ENCODE data around the gene SLC35D3. TPM values are rescaled to one million over a fixed set of nuclear protein-coding genes. Genes with fewer than 3 reads are reported as not detected.
"Not testable (repeated sequence)": the region's sequence is repeated elsewhere in the genome, so short reads cannot be mapped to it uniquely, and the experiment has no call there.

Gene SLC35D3
- polyA plus RNA-seq, 1 donor, result not detected

DNA sequence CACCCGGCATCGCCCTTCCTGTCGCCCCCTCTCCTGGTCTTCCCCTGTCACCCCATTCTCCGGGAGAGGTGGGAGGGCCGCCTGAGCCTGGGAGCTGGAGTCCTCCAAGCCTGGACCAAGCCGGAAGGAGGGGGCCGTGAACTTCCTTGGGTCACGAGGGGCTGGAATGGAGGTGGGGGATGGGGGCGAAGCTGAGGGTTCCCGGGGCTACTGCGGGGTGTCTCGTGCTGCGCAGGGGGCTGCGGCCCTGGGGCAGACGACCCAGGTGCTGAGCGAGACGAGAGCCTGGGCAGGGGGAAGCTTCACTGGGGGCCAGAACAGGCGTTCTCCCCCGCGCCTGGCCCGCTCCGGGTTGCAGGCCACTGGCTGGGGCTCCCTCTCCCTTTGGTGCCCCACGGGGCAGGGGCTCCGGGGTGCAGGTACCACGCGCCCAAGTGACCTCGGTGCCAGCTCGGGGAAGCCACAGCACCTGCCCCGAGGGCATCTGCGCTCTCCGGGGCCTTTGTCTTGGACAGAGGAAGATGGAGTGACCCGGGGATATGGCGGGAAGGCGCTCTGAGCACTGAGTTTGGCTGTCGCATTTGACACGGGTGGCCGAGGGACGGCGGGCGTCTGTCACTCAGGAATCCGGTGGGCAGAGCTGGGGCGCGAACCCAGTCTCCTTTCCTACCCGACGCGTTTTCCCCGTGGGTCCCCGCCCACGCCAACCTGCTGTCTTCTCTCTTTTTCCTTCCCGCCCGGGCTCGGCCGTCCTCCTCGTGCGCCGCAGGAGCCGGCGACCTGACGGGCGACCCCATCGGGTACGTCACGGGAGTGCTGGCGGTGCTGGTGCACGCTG lies 1.2 kb downstream of the SLC35D3 start:
- no peak for DNase-seq

DNA sequence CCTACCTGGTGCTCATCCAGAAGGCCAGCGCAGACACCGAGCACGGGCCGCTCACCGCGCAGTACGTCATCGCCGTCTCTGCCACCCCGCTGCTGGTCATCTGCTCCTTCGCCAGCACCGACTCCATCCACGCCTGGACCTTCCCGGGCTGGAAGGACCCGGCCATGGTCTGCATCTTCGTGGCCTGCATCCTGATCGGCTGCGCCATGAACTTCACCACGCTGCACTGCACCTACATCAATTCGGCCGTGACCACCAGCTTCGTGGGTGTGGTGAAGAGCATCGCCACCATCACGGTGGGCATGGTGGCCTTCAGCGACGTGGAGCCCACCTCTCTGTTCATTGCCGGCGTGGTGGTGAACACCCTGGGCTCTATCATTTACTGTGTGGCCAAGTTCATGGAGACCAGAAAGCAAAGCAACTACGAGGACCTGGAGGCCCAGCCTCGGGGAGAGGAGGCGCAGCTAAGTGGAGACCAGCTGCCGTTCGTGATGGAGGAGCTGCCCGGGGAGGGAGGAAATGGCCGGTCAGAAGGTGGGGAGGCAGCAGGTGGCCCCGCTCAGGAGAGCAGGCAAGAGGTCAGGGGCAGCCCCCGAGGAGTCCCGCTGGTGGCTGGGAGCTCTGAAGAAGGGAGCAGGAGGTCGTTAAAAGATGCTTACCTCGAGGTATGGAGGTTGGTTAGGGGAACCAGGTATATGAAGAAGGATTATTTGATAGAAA lies 2.0 kb downstream of the SLC35D3 start:
- no peak for DNase-seq

DNA sequence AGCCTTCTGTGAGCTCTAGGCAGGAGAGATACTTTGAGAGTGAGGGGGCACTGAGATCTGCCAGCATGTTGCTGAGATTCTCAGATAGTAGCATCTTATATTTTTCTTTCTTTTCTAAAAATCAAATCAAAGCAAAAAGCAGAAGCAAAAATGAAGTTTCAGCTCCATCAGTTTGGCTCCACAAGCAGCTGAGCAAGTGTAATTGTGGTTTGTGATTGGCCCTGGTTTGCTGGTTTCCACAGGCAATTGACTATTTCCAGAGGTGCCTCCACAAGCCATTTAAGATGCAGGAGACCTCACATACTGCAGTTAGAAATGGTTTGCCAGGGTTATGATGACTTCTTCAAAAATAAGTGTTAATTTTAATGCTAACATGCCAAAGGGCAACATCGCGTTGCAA lies 4.3 kb downstream of the SLC35D3 start:
- DNase-seq, result no peak

DNA sequence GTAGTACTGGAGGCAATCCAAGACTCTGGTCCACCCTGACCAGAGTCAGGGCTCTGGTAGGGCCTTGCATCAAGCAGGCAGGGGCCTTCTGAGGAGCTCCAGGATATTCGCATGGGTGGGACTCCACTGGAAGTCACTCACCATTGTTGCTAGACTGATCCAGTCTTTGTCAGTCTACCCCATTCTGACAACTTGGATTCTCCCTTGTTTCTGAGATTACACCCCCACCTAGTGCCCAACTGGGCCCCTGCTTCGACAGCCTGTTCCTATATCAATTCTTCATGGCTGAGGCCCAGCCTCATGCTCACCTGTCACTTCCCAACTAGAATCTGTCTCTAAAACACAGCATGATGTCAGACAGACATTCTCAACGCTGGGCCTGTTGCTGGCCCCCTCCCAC lies 5.2 kb downstream of the SLC35D3 start:
- DNase-seq, result no peak

DNA sequence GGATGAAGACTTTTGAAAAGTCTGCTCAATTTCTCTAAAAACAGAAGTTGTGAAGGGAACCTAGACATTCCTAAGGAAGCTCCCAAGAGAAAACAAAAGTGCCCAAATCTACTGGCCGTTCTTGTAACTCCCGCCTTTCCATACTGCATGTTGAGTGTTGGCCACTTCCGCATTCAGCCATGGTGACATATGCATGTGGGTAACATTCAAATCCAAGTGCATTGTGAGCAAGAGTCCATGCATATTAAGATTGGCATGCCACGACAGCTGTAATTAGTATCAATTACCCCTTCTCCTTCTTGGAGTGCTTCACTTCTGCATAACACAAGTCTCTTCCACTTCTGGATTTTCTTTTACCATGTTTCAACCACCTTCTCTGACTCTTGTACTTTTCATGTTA lies 8.4 kb downstream of the SLC35D3 start:
- no peak for DNase-seq

DNA sequence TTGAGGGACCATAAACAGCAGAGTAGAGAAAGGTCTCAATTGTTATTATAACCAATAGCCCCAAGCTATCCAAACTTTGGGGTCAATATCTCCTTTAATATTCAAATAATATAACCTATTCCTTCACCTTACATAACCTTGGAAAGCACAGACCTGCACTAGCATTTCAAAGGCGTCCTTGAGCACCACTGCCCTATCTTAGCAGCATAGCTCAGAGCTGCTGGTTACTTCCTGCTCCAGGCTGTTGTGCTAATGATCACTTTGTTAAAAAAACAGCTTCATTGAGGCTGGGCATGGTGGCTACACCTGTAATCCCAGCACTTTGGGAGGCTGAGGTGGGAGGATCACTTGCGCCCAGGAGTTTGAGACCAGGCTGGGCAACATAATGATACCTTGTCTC lies 10.5 kb downstream of the SLC35D3 start:
- no peak for DNase-seq

DNA sequence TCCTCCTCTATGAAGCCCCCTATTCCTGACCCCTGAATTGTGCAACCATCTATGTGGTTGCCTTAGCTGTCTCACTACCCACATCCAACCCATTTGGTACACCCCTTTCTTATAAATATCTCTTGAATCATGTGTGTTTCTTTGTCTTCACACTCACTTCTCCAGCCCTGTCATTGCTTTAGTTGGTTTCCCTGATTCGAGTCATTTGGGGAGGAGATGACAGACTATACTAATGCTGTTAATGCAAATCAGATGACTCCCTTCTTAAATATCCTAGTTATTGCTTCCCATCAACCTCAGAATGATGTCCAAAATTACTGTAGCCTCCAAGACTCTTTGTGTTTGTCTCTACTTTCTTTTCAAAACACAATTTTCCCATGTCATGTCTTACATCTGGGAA lies 23.0 kb downstream of the SLC35D3 start:
- DNase-seq, result no peak

DNA sequence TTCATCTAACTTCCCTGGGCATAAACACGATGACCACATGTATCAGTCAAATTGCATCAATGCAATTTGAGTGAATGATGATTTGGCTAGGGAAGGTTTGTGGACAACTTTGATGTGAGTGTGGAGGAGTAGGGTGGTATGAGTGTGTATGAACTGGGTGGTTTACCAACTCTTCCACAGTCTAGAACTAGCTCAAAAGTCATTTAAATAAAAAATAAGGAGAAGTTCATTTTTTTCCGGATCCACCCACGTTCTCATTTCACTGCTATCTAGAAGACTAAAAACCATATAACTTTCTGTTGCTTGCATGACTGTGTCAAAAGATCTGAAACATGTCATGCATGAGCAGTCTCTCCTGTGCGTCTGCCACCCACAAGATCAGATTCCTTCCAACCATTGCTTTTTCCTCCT lies 23.6 kb downstream of the SLC35D3 start:
- DNase-seq, result no peak

DNA sequence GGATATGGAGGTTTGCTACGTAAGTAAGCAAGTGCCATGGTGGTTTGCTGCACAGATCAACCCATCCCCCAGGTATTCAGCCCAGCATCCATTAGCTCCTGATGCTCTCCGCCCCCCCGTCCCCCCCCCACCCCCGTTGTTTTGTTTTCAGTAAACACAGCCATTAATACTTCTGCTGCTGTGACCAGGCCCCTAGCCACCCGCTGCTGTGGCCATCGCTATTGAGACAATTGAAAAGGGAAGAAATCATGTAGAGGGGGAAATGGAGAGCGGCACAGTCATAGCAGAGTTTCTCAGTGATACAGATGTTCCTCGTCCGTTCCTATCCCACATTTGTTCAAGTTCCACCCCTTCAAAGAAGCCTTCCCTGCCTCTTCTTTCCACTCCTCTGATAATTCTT lies 24.9 kb downstream of the SLC35D3 start:
- no peak for DNase-seq

DNA sequence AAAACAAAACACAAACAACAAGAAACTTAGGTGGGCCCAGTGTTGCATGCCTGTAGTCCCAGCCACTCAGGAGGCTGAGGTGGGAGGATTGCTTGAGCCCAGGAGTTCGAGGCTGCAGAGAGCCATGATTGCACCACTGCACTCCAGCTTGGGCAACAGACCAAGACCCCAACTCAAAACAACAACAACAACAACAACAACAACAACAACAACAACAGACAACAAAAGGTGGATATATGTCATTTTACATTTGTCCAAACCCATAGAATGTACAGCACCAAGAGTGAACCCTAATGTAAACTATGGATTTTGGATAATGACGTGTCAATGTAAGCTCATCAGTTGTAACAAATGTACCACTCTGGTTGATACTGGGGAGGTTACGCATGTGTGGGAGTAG lies 27.9 kb downstream of the SLC35D3 start:
- DNase-seq, result not testable (repeated sequence)

DNA sequence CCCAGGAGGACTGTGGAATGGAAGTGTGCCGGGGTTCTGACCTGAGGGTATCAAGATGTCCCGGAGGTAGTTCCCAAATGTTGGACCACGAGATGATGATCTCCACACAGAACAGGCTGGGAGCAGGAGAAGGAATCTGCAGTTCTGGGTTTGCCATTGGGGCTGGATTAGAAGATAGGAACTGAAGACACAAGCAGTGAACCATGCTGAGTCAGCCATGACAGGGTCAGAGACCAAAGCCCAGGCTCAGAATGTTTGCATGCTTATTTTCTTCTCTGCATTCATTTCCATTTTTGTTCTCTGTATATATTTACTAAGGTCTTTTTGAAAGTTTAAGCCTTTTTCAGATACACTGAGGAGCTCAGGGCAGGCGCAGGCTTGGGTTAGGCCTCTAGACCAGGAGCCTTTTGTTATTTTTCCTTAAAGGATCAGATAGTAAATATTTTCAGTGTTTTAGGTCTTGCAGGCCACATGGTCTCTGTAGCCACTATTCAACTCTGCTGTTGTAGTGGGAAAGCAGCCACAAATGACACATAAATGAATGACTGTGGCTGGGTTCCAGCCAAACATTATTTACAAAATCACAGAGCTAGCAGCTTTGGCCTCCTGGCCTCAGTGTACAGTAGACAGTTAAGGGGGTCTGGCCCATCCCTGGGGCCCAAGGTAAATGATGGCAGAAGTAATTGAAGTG lies 28.5 kb downstream of the SLC35D3 start:
- DNase-seq, result no peak

DNA sequence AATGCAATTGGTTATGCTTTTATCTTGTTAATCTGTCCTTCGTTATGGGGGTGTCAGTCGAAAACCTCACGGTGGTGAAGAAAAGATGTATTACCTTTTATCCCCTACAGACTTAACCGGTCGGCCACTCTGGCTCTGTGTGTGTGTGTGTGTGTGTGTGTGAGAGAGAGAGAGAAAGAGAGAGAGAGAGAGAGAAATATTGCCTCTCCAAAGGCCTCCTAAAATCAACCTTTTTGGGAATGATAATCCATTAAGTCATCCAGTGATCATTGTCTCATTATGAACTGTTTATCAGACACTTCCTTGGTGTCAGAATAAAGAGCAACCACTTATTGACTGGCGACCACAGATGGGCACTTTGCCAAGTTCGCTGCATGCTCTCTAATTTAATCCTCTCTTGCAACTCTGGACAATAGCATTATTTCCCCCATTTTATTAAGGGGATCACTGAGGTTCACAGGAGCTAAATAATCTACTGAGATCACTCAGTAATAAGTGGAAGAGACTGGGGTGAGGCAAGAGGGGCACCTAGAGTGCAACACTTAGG lies 30.7 kb downstream of the SLC35D3 start:
- no peak for DNase-seq

DNA sequence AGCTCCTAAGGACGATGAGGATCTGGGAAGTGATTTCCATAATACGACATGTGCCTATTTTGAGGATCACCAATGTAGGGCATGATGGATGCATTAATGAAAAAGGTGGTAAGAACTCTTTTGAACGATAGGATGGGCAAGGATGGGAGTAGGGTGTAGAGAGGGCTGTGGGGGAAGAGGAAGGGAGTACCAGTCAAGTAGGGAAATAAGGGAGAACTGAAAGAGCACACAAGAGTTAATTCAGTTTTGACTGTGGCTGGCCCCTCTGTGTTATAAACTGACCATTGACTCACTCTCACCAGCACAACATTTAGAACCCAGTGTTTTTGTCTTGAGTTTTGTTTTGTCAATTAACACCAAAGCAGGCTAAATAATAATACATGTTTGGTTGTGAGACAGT lies 33.0 kb downstream of the SLC35D3 start:
- no peak for DNase-seq

DNA sequence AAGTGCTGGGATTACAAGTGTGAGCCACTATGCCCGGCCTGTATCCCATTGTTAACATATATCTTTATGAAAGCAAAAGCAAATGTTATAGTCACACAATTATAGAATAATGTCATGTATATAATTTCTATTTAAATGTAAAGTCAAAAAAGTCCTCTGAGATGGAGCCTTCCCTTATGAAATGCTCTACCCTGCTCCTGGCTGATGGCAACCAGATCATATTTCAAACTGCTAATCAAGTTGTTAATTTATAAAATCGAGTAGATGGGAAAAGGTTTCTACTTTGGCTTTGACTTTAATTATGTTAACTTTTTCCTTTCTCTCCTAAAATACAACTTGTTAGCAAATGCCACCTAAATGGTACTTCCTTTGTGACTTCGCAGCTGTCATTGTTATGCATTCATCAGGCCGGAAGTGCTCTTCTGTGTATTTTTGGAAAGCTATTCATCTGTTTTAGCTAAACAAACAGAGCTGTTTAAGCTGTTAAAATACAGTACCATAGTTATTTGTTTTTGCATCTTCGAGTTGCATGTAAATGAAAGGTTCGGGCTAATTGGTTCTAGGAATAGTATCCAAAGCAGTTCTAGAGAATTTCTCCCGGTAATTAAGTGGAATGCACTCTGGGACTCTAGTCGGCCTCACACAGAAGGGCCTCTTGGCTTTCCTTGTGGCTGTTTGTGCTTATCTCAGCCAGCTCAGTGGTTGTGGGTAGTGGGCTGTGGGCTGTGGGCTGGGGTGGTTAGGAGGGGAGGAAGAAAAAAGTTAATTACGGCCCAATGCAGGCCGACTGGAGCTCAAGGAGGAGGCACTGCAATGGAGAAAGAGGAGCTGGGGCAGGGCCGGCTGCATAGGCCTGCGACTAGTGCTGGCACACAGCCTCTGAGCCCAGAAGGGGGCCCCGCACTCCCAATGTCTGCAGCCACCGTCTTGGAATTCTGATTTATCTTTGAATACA lies 34.8 kb downstream of the SLC35D3 start:
- DNase-seq, result no peak

DNA sequence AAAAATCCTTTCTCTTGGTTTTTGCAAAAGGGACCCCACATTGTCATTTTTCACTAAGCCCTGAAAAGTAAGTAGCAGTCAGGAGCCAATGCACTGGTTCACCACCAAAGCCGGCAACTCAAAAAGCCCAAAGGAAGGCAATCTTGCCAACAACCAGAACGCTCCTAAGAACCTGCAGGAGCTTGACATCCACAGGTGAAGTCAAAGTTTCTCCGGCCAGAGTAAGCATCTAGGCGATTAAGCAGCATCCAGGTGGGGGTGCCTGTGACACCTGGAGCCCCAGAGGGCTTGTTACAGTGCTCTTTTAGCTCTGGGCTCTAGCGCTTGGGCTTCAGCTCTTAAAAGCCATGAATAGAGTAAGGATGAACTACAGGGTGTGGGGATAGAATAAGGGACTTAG lies 36.1 kb downstream of the SLC35D3 start:
- DNase-seq, result no peak

DNA sequence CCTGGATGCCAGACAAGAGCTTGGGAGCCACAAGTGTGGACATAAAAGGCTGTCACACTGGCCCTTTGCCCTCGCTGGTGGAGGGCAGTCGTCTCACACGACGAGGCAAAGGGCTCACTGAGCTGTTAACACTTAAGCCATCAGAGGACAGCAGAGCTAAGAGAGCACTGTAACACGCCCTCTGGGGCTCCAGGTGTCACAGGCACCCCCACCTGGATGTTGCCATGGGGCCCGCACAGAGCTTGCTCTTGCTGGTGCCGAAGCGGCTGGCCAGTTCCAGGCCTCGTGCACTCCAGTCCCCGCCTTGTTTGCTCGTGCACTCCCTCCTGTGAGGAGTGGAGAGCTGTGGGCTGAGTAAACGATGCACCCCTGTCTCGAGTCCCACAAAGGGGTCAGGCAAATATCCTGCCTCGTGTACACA lies 37.4 kb downstream of the SLC35D3 start:
- DNase-seq, result no peak

DNA sequence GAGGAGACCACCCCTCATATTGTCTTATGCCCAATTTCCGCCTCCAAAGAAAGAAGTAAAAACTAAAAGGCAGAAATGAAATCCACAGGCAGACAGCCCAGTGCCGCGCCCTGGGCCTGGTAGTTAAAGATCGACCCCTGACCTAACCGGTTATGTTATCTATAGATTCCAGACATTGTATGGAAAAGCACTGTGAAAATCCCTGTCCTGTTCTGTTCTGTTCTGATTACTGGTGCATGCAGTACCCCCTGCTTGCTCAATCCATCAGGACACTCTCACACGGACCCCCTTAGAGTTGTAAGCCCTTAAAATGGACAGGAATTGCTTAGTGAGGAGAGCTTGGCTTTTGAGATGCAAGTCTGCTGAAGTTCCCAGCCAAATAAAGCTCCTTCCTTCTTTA lies 37.8 kb downstream of the SLC35D3 start:
- DNase-seq, result not testable (repeated sequence)

DNA sequence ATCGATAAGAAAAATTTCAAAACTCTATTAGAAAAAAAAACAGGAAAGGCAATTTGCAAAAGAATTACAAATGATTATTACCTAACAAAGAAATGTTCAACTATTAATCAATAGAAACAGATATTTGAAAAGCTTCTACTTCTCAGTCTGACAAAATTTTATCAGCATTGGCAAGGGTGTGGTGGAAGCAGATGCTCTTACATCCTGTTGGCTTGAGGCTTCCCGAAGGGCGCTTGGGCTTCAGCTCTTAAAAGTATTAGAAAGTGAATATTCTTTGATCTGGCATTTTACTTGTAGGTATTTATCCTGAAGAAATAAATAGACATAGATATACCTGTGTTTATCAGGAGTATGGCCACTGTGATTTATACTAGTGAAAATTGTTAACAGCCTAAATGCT lies 38.7 kb downstream of the SLC35D3 start:
- no peak for DNase-seq

DNA sequence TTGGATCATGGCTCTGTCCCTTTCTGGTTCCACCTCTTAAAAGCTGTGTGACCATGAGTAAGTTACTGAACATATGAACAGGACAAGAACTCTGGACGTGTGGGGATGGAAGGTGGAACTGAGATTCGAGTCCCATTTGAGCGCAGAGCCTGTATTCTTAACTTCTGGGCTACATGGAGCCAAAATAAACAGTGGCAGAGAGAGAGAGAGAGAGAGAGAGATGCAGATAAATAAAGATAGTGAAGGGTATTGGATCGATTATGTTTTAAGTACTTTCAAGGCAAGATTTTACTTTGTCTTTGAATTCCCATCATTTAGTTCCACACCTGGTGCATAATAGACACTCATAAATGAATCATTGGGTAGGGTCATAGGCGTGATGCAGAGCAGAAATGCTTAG lies 39.7 kb downstream of the SLC35D3 start:
- DNase-seq, result no peak

DNA sequence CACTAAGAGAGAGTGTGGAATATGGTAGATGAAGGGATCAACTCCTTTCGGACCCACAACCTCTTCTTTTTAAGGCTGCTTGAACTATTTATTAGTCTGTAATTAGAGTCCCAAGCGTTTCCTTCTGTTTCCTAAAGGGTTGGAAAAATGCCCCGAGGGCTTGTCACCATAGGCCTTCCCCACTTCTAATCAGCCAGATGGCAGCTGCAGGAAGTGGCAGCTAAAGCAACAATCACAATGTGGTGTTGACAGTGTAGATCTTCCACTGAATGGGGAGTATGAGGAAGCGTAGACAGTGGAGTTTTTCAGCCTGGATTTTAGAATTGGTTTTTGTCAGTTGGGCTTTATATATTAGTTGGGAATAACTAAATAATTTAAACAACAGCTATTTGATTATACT lies 40.6 kb downstream of the SLC35D3 start:
- DNase-seq, result no peak

DNA sequence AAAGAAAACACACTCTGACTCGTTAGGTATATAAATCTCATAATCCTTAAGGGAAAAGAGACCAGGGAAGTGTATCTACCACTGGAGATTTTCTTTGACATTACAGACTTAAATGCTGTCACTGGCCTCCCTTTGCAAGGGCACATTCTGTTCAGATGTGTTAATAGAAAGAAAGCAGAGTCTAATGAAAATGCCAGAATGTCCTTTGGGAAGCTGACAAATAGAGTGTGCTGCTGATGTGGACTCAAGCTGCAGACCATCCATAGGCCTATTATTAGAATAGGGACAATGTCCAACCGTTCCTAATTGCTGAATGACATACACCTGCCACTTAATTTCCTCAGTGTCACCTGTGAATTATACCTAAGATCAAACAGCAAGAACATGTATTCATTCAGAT lies 41.2 kb downstream of the SLC35D3 start:
- DNase-seq, result no peak

DNA sequence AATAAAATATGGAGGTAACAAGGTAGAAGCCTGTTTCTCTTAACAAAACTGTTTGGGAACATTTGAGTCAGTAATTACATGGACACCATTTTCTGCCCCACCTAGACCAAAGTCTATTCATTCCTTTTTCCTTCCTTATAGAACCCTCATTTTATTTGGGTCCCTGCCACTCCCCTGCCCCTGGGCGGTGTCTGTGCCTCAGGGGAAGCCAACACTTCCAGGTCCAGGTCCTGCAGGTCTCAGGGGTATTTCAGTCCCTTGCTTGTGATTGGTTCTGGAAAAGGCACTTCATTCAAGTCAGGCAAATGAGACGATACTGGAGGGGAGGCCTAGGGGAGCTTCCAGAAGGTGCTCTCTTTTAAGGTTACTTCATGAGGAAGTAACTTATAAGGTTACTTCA lies 42.3 kb downstream of the SLC35D3 start:
- DNase-seq, result no peak
